K562 (cell line): ENCODE measurements around the gene TENM4. TPM values are rescaled to one million over a fixed set of nuclear protein-coding genes. Genes with fewer than 3 reads are reported as not detected.

Source experiments
- ATAC-seq: fragments of 200-7000 bp; cut with Tn5 transposase; 3 replicates; pipeline ENCODE4 v1.9.1; 2020; ENCODE audit warnings: moderate library complexity
- BruUV-seq: library from RNA; stranded (reverse); fragments of 400-500 nt; replicated peaks from 2 replicates; lab custom pipeline; 2021; lab: Mats Ljungman, UMichigan
- CTCF ChIA-PET: fragments of 300-600 bp; formaldehyde crosslinking; extraction: SDS; loops from one replicate; lab custom pipeline; 2021; ENCODE audit warnings: low intra/inter-chr PET ratio; lab: Yijun Ruan, JAX
- POLR2A ChIA-PET: fragments of 300-600, 350-650 bp; sonication (Branson Sonifier 250); formaldehyde crosslinking; extraction: SDS; loops from one replicate; lab custom pipeline; 2021; ENCODE audit warnings: antibody characterized with exemption, inconsistent platforms; lab: Yijun Ruan, JAX
- DNase-seq, 4 experiments: peaks; one replicate each; pipeline versions ENCODE4 v3.0.0 to v3.0.0-alpha.2; 2011 to 2018; ENCODE audit warnings: low spot score in 3 of 4, mixed read lengths in 3 of 4; ENCODE audit errors: extremely low read depth in 1 of 4
- FAIRE-seq: peaks from 2 replicates; lab custom pipeline; 2011; peaks lifted over from hg19 to GRCh38; lab: Jason Lieb, UNC
- H2AFZ ChIP-seq: 2 replicates; pipeline ENCODE4 v1.6.0; 2011; ENCODE audit warnings: low read depth, low read length, control low read depth, inconsistent platforms
- H3K27ac ChIP-seq: fragments of 200-600 bp; 3 replicates; pipeline ENCODE4 v1.8.0; 2011; ENCODE audit warnings: low read depth, mild to moderate bottlenecking, control low read depth, inconsistent platforms, low read length, moderate library complexity, mixed read lengths; ENCODE audit errors: extremely low read depth
- H3K27me3 ChIP-seq, 2 experiments: fragments of 300-600 bp in 1 of 2; 2 replicates in 1 of 2; 3 replicates in 1 of 2; pipeline versions ENCODE4 v1.6.0 to v1.8.0; 2011; ENCODE audit warnings: inconsistent platforms in 2 of 2, low read length in 2 of 2, mild to moderate bottlenecking in 1 of 2, mixed read lengths in 1 of 2, moderate library complexity in 1 of 2; ENCODE audit not compliant: control insufficient read depth in 2 of 2, insufficient read depth in 2 of 2
- H3K36me3 ChIP-seq: fragments of 300-600 bp; 3 replicates; pipeline ENCODE4 v1.8.0; 2011; ENCODE audit warnings: mild to moderate bottlenecking, low read length, inconsistent platforms; ENCODE audit not compliant: control insufficient read depth, insufficient read depth
- H3K4me1 ChIP-seq, 2 experiments: fragments of 200-600 bp in 1 of 2; replicated peaks in 1 of 2; 2 replicates in 1 of 2; 3 replicates in 1 of 2; pipeline versions ENCODE4 v1.5.1 to v1.8.0; 2011; ENCODE audit warnings: inconsistent platforms in 2 of 2, low read length in 2 of 2, mild to moderate bottlenecking in 1 of 2, mixed read lengths in 1 of 2, moderate library complexity in 1 of 2; ENCODE audit not compliant: control insufficient read depth in 2 of 2, insufficient read depth in 2 of 2
- H3K4me2 ChIP-seq: 2 replicates; pipeline ENCODE4 v1.6.1; 2011; ENCODE audit warnings: low read length, control low read depth, inconsistent platforms, mixed read lengths; ENCODE audit not compliant: insufficient read depth
- H3K4me3 ChIP-seq: fragments of 200-600 bp; sonication (generic), shearing (Covaris generic); 2 replicates; pipeline ENCODE4 v1.5.1; 2016; ENCODE audit warnings: control low read depth, inconsistent platforms
- H3K79me2 ChIP-seq: fragments of 200-600 bp; 3 replicates; pipeline ENCODE4 v1.8.0; 2011; ENCODE audit warnings: low read length, inconsistent platforms; ENCODE audit not compliant: control insufficient read depth, insufficient read depth
- H3K9ac ChIP-seq, 2 experiments: 2 replicates each; pipeline versions ENCODE4 v1.6.0 to v1.6.1; 2011; ENCODE audit warnings: low read depth in 2 of 2, low read length in 2 of 2, control low read depth in 1 of 2, inconsistent platforms in 1 of 2, mild to moderate bottlenecking in 1 of 2, mixed read lengths in 1 of 2; ENCODE audit not compliant: insufficient read depth in 1 of 2
- H3K9me1 ChIP-seq: one replicate; pipeline ENCODE4 v1.6.0; 2011; ENCODE audit warnings: inconsistent platforms, mild to moderate bottlenecking, low read length, moderate library complexity; ENCODE audit not compliant: control insufficient read depth, insufficient read depth
- H3K9me3 ChIP-seq: replicated peaks from 2 replicates; pipeline ENCODE4 v1.5.1; 2011; ENCODE audit warnings: low read depth, low read length, inconsistent platforms; ENCODE audit not compliant: control insufficient read depth, insufficient read depth
- H4K20me1 ChIP-seq: replicated peaks from 2 replicates; pipeline ENCODE4 v1.6.1; 2011; ENCODE audit warnings: low read length, inconsistent platforms, mixed read lengths; ENCODE audit not compliant: control insufficient read depth, insufficient read depth
- GATA2 ChIP-seq: sonication (generic); formaldehyde crosslinking; IDR thresholded peaks from 2 replicates; pipeline ENCODE4 v1.4.0; 2020; ENCODE audit warnings: mild to moderate bottlenecking, missing genetic modification reagents
- POLR2A ChIP-seq: fragments of 450-650 bp; conservative IDR thresholded peaks from 2 replicates; pipeline ENCODE4 v1.6.1; 2016
- RBM14 ChIP-seq: fragments of 200-400 bp; formaldehyde crosslinking; IDR thresholded peaks from 2 replicates; pipeline ENCODE4 v1.6.1; 2018; ENCODE audit warnings: low read depth, mild to moderate bottlenecking, low read length, moderate library complexity, borderline replicate concordance; ENCODE audit not compliant: insufficient read depth
- WGBS: fragments of 100-300 bp; shearing (Covaris generic); methylation state at CpG from one replicate; pipeline ENCODE4 v1.1.6; 2016; ENCODE audit warnings: low coverage, mixed read lengths; ENCODE audit not compliant: insufficient coverage; ENCODE audit errors: missing lambda C conversion rate; 5-methylcytosine and 5-hydroxymethylcytosine counted together
- in situ Hi-C: fragments of 300-500 bp; cut with MboI; formaldehyde crosslinking; loops from 4 replicates; pipeline ENCODE4 v1.15.0; 2018; ENCODE audit warnings: inconsistent platforms, mixed read lengths
- intact Hi-C: fragments of 100-400 bp; cut with micrococcal nuclease; formaldehyde crosslinking; loops from 2 replicates; pipeline ENCODE4 v1.14.2; 2022
- polyA plus RNA-seq, 8 experiments: library from polyadenylated mRNA; depleted of rRNA in 4 of 8; stranded (reverse) in 5 of 8; unstranded in 3 of 8; fragments of >200 nt; fragmentation: Nextera tagmentation in 2 of 8; fragmentation: Illumina TruSeq in 1 of 8; extraction: Ambion mirVana in 2 of 8; extraction: Trizol in 1 of 8; gene quantifications; 2 replicates each; pipeline versions ENCODE4 v1.2.1 to v1.2.3, GENCODE V29; 2011 to 2014; ENCODE audit warnings: inconsistent platforms in 1 of 8, missing spikeins in 1 of 8
- total RNA-seq, 7 experiments: library from RNA; depleted of rRNA in 6 of 7; stranded (reverse); fragments of >200 nt in 6 of 7; fragmentation: Illumina TruSeq in 2 of 7; extraction: Trizol in 2 of 7; gene quantifications; 2 replicates each; pipeline versions ENCODE4 v1.2.1 to v1.2.3, GENCODE V29; 2011 to 2021; ENCODE audit warnings: low replicate concordance in 1 of 7
- TF ChIP-seq, protein P1 (sequence below): sonication (generic); formaldehyde crosslinking; IDR thresholded peaks from 2 replicates; pipeline ENCODE4 v1.8.1; 2023; ENCODE audit warnings: missing genetic modification reagents, mild to moderate bottlenecking, borderline replicate concordance
- TF ChIP-seq, protein P2 (sequence below): fragments of 250-450 bp; sonication (Bioruptor Pico); IDR thresholded peaks from 2 replicates; pipeline ENCODE4 v1.5.0; 2021; ENCODE audit warnings: mild to moderate bottlenecking, borderline replicate concordance
- TF ChIP-seq, protein P3 (sequence below): fragments of 450-650 bp; IDR thresholded peaks from 2 replicates; pipeline ENCODE4 v1.6.1; 2016
- TF ChIP-seq, protein P4 (sequence below): IDR thresholded peaks from 2 replicates; pipeline ENCODE4 v1.6.1; 2011; ENCODE audit warnings: borderline replicate concordance, low read depth, mild to moderate bottlenecking, moderate library complexity, low read length; ENCODE audit not compliant: insufficient read depth, poor library complexity, severe bottlenecking

TENM4 gene
- total and polyA plus RNA-seq, 9 of the 15 experiments (the other 6 are each of a cell fraction or from before 2014, with no cell fraction given), result 0.16 TPM; not detected in 8

DNA sequence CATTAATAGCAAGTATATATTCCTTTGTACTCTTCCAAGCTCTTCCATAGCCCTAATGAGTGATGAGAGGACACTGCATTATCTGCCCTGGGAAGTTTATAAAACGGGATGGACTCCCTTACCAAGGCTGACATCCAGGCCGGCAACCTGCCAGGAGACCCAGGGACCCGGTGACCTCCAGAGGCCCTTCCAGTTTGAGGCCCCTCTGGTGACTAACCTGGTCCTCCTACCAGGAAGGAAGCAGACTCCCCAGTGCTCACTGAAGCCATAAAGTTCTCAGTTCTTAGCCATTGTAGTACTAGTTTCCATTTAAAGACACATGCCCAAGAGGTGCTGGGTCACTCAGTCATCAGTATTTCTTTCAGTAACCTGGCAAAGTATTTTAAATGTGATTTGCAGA, 345.4 kb downstream of the TENM4 start (continued):
- TF ChIP-seq, protein P1, sequence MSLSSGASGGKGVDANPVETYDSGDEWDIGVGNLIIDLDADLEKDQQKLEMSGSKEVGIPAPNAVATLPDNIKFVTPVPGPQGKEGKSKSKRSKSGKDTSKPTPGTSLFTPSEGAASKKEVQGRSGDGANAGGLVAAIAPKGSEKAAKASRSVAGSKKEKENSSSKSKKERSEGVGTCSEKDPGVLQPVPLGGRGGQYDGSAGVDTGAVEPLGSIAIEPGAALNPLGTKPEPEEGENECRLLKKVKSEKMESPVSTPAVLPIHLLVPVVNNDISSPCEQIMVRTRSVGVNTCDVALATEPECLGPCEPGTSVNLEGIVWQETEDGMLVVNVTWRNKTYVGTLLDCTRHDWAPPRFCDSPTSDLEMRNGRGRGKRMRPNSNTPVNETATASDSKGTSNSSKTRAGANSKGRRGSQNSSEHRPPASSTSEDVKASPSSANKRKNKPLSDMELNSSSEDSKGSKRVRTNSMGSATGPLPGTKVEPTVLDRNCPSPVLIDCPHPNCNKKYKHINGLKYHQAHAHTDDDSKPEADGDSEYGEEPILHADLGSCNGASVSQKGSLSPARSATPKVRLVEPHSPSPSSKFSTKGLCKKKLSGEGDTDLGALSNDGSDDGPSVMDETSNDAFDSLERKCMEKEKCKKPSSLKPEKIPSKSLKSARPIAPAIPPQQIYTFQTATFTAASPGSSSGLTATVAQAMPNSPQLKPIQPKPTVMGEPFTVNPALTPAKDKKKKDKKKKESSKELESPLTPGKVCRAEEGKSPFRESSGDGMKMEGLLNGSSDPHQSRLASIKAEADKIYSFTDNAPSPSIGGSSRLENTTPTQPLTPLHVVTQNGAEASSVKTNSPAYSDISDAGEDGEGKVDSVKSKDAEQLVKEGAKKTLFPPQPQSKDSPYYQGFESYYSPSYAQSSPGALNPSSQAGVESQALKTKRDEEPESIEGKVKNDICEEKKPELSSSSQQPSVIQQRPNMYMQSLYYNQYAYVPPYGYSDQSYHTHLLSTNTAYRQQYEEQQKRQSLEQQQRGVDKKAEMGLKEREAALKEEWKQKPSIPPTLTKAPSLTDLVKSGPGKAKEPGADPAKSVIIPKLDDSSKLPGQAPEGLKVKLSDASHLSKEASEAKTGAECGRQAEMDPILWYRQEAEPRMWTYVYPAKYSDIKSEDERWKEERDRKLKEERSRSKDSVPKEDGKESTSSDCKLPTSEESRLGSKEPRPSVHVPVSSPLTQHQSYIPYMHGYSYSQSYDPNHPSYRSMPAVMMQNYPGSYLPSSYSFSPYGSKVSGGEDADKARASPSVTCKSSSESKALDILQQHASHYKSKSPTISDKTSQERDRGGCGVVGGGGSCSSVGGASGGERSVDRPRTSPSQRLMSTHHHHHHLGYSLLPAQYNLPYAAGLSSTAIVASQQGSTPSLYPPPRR (CRISPR knock-in tag), result no peak

DNA sequence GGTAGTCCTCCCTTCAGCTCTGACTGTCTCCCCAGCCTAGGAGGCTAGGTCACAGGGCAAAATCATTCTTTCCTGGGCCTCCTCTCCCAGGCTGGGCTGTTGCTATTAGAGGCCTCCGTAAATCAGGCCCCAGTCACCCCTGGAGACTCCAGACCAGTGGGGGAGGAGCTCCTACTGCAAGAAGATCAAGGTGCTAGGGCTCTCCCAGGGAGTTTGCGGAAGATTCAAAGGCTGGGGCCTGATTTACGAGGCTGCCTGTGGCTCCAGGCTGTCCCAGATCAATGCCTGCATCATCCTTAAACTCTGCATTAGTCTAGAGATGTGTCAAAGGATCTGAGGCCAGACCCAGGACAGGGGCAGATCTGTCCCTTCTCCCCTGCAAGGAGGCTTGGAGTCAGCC, 346.2 kb downstream of the TENM4 start:
- CTCF ChIA-PET, result no interaction called here
- in situ Hi-C loops, result no loop called here

More for the DNA sequence above, 346.2 kb downstream of the TENM4 start:
- Histone ChIP-seq H3K36me3 (no peaks in the 10 kb centered on the region), H3K9ac (no peak overlapping the region), H3K4me1 (no peaks in the 10 kb centered on the region), H4K20me1 (no peaks in the 10 kb centered on the region), H3K4me2 (no peak overlapping the region), H3K9me3 (no peaks in the 10 kb centered on the region), H3K79me2 (no peaks in the 10 kb centered on the region), H2AFZ (no peak overlapping the region), H3K27me3 (no peaks in the 10 kb centered on the region; a peak in 1 of 5 replicates), H3K9me1 (no peaks in the 10 kb centered on the region), H3K27ac (no peak overlapping the region), H3K4me3 (no peak overlapping the region)
- BruUV-seq, result no TSS peak
- WGBS, result 0% methylated on average over 3 of the region's 3 CpGs
- ATAC-seq (no peak), DNase-seq (no peak), FAIRE-seq (no peak)
- POLR2A ChIA-PET, result no interaction called here
- TF ChIP-seq GATA2 (CRISPR knock-in tag), result no peak
- TF ChIP-seq, protein P2, sequence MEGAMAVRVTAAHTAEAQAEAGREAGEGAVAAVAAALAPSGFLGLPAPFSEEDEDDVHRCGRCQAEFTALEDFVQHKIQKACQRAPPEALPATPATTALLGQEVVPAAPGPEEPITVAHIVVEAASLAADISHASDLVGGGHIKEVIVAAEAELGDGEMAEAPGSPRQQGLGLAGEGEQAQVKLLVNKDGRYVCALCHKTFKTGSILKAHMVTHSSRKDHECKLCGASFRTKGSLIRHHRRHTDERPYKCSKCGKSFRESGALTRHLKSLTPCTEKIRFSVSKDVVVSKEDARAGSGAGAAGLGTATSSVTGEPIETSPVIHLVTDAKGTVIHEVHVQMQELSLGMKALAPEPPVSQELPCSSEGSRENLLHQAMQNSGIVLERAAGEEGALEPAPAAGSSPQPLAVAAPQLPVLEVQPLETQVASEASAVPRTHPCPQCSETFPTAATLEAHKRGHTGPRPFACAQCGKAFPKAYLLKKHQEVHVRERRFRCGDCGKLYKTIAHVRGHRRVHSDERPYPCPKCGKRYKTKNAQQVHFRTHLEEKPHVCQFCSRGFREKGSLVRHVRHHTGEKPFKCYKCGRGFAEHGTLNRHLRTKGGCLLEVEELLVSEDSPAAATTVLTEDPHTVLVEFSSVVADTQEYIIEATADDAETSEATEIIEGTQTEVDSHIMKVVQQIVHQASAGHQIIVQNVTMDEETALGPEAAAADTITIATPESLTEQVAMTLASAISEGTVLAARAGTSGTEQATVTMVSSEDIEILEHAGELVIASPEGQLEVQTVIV (CRISPR knock-in tag), result no peak
- TF ChIP-seq, protein P3, sequence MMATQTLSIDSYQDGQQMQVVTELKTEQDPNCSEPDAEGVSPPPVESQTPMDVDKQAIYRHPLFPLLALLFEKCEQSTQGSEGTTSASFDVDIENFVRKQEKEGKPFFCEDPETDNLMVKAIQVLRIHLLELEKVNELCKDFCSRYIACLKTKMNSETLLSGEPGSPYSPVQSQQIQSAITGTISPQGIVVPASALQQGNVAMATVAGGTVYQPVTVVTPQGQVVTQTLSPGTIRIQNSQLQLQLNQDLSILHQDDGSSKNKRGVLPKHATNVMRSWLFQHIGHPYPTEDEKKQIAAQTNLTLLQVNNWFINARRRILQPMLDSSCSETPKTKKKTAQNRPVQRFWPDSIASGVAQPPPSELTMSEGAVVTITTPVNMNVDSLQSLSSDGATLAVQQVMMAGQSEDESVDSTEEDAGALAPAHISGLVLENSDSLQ, result no peak
- TF ChIP-seq, protein P4, sequence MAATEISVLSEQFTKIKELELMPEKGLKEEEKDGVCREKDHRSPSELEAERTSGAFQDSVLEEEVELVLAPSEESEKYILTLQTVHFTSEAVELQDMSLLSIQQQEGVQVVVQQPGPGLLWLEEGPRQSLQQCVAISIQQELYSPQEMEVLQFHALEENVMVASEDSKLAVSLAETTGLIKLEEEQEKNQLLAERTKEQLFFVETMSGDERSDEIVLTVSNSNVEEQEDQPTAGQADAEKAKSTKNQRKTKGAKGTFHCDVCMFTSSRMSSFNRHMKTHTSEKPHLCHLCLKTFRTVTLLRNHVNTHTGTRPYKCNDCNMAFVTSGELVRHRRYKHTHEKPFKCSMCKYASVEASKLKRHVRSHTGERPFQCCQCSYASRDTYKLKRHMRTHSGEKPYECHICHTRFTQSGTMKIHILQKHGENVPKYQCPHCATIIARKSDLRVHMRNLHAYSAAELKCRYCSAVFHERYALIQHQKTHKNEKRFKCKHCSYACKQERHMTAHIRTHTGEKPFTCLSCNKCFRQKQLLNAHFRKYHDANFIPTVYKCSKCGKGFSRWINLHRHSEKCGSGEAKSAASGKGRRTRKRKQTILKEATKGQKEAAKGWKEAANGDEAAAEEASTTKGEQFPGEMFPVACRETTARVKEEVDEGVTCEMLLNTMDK, result no peak
- no peak for TF ChIP-seq RBM14
- no peak for TF ChIP-seq POLR2A
- intact Hi-C loops, result no loop called here
